Prostate gland (tissue), 2 donors: ENCODE data around the gene STEAP2. TPM values are rescaled to one million over a fixed set of nuclear protein-coding genes. Genes with fewer than 3 reads are reported as not detected.
A peak's percentile ranks its signal among the peaks of the same experiment; 100 is the strongest.

Experiments used
- DNase-seq: peaks from one replicate; pipeline ENCODE4 v3.0.0-alpha.2; 2019; ENCODE audit warnings: low spot score
- H3K27ac ChIP-seq, 2 donors: fragments of 200-600 bp; sonication (generic); 2 replicates each; pipeline ENCODE4 v1.5.1; 2017 to 2019
- H3K27me3 ChIP-seq: fragments of 200-600 bp; sonication (generic); replicated peaks from 2 replicates; pipeline ENCODE4 v1.5.1; 2019; ENCODE audit not compliant: insufficient read depth
- H3K36me3 ChIP-seq, 2 donors: fragments of 200-600 bp; sonication (generic); 1 replicate in 1 of 2; 2 replicates in 1 of 2; pipeline versions ENCODE4 v1.5.1 to v1.8.1; 2017 to 2019
- H3K4me1 ChIP-seq: fragments of 200-600 bp; sonication (generic); replicated peaks from 2 replicates; pipeline ENCODE4 v1.5.1; 2019
- H3K4me3 ChIP-seq, 2 donors: fragments of 200-600 bp; sonication (generic); 2 replicates each; pipeline ENCODE4 v1.5.1; 2017 to 2019
- H3K9me3 ChIP-seq: fragments of 200-600 bp; sonication (generic); 2 replicates; pipeline ENCODE4 v1.5.1; 2017
- POLR2A ChIP-seq: fragments of 450-650 bp; IDR thresholded peaks from one replicate; pipeline ENCODE4 v1.6.1; 2016; ENCODE audit warnings: antibody characterized with exemption, mild to moderate bottlenecking
- POLR2AphosphoS5 ChIP-seq: sonication (generic); formaldehyde crosslinking; IDR thresholded peaks from one replicate; pipeline ENCODE4 v1.6.1; 2017; ENCODE audit warnings: antibody characterized with exemption
- WGBS: methylation state at CpG from one replicate; pipeline ENCODE4 v1.1.5; 2018; 5-methylcytosine and 5-hydroxymethylcytosine counted together
- intact Hi-C: fragments of 100-400 bp; cut with DNase I; formaldehyde crosslinking; loops from one replicate; pipeline ENCODE4 v1.14.2; 2022
- total RNA-seq, 2 donors: library from RNA; depleted of rRNA; stranded (reverse); fragments of >200 nt; gene quantifications; one replicate each; pipeline ENCODE4 v1.1.0, GENCODE V29; 2016
- TF ChIP-seq, protein P1 (sequence below), 4 experiments: fragments of 200-600 bp in 2 of 4; fragments of 450-650 bp in 2 of 4; sonication (generic) in 2 of 4; IDR thresholded peaks; 1 replicate in 3 of 4; 2 replicates in 1 of 4; pipeline ENCODE4 v1.5.1; 2016 to 2019; ENCODE audit warnings: antibody characterized with exemption in 4 of 4, mild to moderate bottlenecking in 2 of 4, moderate library complexity in 2 of 4

STEAP2 gene
- total RNA-seq, 2 donors from 2014 or later: 167 to 555 TPM

GRCh38 chr7:90222390-90222789, 10.8 kb downstream of the STEAP2 start:
- peak overlapping the region; percentile 93 to 99 for H3K27ac ChIP-seq
- H3K36me3 ChIP-seq: no peaks in the 10 kb centered on the region
- intact Hi-C loops: no loop called here
- H3K27me3 ChIP-seq: no peaks in the 10 kb centered on the region
- no peak for TF ChIP-seq POLR2A
- TF ChIP-seq, protein P1, sequence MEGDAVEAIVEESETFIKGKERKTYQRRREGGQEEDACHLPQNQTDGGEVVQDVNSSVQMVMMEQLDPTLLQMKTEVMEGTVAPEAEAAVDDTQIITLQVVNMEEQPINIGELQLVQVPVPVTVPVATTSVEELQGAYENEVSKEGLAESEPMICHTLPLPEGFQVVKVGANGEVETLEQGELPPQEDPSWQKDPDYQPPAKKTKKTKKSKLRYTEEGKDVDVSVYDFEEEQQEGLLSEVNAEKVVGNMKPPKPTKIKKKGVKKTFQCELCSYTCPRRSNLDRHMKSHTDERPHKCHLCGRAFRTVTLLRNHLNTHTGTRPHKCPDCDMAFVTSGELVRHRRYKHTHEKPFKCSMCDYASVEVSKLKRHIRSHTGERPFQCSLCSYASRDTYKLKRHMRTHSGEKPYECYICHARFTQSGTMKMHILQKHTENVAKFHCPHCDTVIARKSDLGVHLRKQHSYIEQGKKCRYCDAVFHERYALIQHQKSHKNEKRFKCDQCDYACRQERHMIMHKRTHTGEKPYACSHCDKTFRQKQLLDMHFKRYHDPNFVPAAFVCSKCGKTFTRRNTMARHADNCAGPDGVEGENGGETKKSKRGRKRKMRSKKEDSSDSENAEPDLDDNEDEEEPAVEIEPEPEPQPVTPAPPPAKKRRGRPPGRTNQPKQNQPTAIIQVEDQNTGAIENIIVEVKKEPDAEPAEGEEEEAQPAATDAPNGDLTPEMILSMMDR (IDR thresholded peaks at IDR 0.05): no peak
- TF ChIP-seq POLR2AphosphoS5: no peak
- peaks cover 21% of the 10 kb centered on the region for H3K4me1 ChIP-seq
- DNase-seq: no peak
- H3K4me3 ChIP-seq: no peak overlapping the region
- no peaks in the 10 kb centered on the region for H3K9me3 ChIP-seq

- no peak for DNase-seq
- no peaks in the 10 kb centered on the region for H3K36me3 ChIP-seq
- H3K27me3 ChIP-seq: no peaks in the 10 kb centered on the region
- no peaks in the 10 kb centered on the region for H3K9me3 ChIP-seq
- intact Hi-C loops: no loop called here
- peaks cover 21% of the 10 kb centered on the region for H3K4me1 ChIP-seq
- no peak overlapping the region for H3K4me3 ChIP-seq
- WGBS: 73% methylated on average over 5 of the region's 5 CpGs
- no peak for TF ChIP-seq POLR2A
- peak overlapping the region; percentile 93 to 99 for H3K27ac ChIP-seq
Observed at GRCh38 chr7:90222811-90223725, 11.5 kb downstream of the STEAP2 start.

- Histone ChIP-seq H3K4me1 (peaks cover 25% of the 10 kb centered on the region), H3K36me3 (no peaks in the 10 kb centered on the region), H3K4me3 (no peak overlapping the region), H3K27me3 (no peaks in the 10 kb centered on the region), H3K9me3 (no peaks in the 10 kb centered on the region), H3K27ac (peak overlapping the region; percentile 93 to 99)
- intact Hi-C loops: no loop called here
- no peak for TF ChIP-seq POLR2A
- TF ChIP-seq, protein P1 (IDR thresholded peaks at IDR 0.05): no peak
- TF ChIP-seq POLR2AphosphoS5: no peak
- 59% methylated on average over 3 of the region's 3 CpGs for WGBS
- DNase-seq: no peak
Observed at GRCh38 chr7:90224195-90224594, 12.7 kb downstream of the STEAP2 start.

DNA sequence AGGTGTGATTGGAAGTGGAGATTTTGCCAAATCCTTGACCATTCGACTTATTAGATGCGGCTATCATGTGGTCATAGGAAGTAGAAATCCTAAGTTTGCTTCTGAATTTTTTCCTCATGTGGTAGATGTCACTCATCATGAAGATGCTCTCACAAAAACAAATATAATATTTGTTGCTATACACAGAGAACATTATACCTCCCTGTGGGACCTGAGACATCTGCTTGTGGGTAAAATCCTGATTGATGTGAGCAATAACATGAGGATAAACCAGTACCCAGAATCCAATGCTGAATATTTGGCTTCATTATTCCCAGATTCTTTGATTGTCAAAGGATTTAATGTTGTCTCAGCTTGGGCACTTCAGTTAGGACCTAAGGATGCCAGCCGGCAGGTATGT, 13.6 kb downstream of the STEAP2 start:
- WGBS: 86% methylated on average over 3 of the region's 3 CpGs
- no peak for DNase-seq
- H3K4me3 ChIP-seq: no peak overlapping the region
- no peaks in the 10 kb centered on the region for H3K27me3 ChIP-seq
- TF ChIP-seq, protein P1 (IDR thresholded peaks at IDR 0.05): no peak
- no peak for TF ChIP-seq POLR2AphosphoS5
- intact Hi-C loops: no loop called here
- no peaks in the 10 kb centered on the region for H3K9me3 ChIP-seq
- no peaks in the 10 kb centered on the region for H3K36me3 ChIP-seq
- H3K4me1 ChIP-seq: peaks cover 25% of the 10 kb centered on the region
- peak overlapping the region; percentile 93 to 99 for H3K27ac ChIP-seq

- no peak for DNase-seq
- H3K4me3 ChIP-seq: no peak overlapping the region
- H3K9me3 ChIP-seq: no peaks in the 10 kb centered on the region
- peak overlapping the region; percentile 93 to 99 for H3K27ac ChIP-seq
- peaks cover 25% of the 10 kb centered on the region for H3K4me1 ChIP-seq
- TF ChIP-seq POLR2AphosphoS5: peak; percentile 41
- TF ChIP-seq POLR2A: no peak
- H3K27me3 ChIP-seq: no peaks in the 10 kb centered on the region
- H3K36me3 ChIP-seq: no peaks in the 10 kb centered on the region
- intact Hi-C loops: no loop called here
- WGBS: 27% methylated on average over 1 of the region's 1 CpG
Observed at GRCh38 chr7:90225601-90226000, 14.1 kb downstream of the STEAP2 start.

- 52% methylated on average over 5 of the region's 5 CpGs for WGBS
- intact Hi-C loops: no loop called here
Observed at GRCh38 chr7:90227259-90227658, 15.7 kb downstream of the STEAP2 start.

More at GRCh38 chr7:90227259-90227658, 15.7 kb downstream of the STEAP2 start:
- H3K27me3 ChIP-seq: no peaks in the 10 kb centered on the region
- no peak overlapping the region for H3K4me3 ChIP-seq
- H3K9me3 ChIP-seq: no peaks in the 10 kb centered on the region
- DNase-seq: no peak
- H3K36me3 ChIP-seq: no peaks in the 10 kb centered on the region
- H3K4me1 ChIP-seq: peaks cover 28% of the 10 kb centered on the region
- TF ChIP-seq POLR2A (no peak), POLR2AphosphoS5 (peak; percentile 79)
- H3K27ac ChIP-seq: peak overlapping the region; percentile 93 to 99
